Activated CD8-positive, alpha-beta T cell treated with anti-CD3 and anti-CD28 coated beads, Interleukin-2, amount 10 ng/mL, durations not matched to agents 7 days and 5 days (primary cell): ENCODE data around the gene AGFG2. TPM values are rescaled to one million over a fixed set of nuclear protein-coding genes. Genes with fewer than 3 reads are reported as not detected.

Source experiments
- ATAC-seq: fragments of 150-1000 bp; cut with Tn5 transposase; one replicate; pipeline ENCODE4 v1.10.0; 2021; ENCODE audit warnings: moderate library complexity
- CTCF ChIA-PET: fragments of 350-600 bp; sonication (Branson Sonifier 250); formaldehyde crosslinking; loops from one replicate; lab custom pipeline; 2021; ENCODE audit warnings: antibody characterized with exemption; lab: Charles Lee
- POLR2A ChIA-PET: fragments of 350-600 bp; sonication (Branson Sonifier 250); formaldehyde crosslinking; loops from one replicate; lab custom pipeline; 2021; ENCODE audit warnings: antibody characterized with exemption; lab: Charles Lee
- DNase-seq: peaks from one replicate; pipeline ENCODE4 v3.0.0-alpha.2; 2020
- H3K27ac Mint-ChIP-seq: one replicate; pipeline ENCODE4 v1.8.0; 2021; ENCODE audit warnings: mild to moderate bottlenecking, mixed read lengths
- H3K27me3 Mint-ChIP-seq: one replicate; pipeline ENCODE4 v1.8.0; 2021; ENCODE audit warnings: low read depth, mixed read lengths
- H3K36me3 Mint-ChIP-seq: one replicate; pipeline ENCODE4 v1.8.0; 2021; ENCODE audit warnings: low read depth, mixed read lengths
- H3K4me1 Mint-ChIP-seq: one replicate; pipeline ENCODE4 v1.8.0; 2021; ENCODE audit warnings: low read depth, mixed read lengths
- H3K4me3 Mint-ChIP-seq: one replicate; pipeline ENCODE4 v1.8.0; 2021; ENCODE audit warnings: mild to moderate bottlenecking, mixed read lengths
- H3K9me3 Mint-ChIP-seq: one replicate; pipeline ENCODE4 v1.8.0; 2022; ENCODE audit warnings: mixed read lengths; ENCODE audit not compliant: insufficient read depth
- total RNA-seq, 2 experiments: library from RNA; stranded (reverse); gene quantifications; one replicate each; pipeline ENCODE4 v1.2.3, GENCODE V29; 2021

Gene AGFG2
- total RNA-seq, 2 experiments from 2014 or later, result 43.0 to 46.0 TPM

DNA sequence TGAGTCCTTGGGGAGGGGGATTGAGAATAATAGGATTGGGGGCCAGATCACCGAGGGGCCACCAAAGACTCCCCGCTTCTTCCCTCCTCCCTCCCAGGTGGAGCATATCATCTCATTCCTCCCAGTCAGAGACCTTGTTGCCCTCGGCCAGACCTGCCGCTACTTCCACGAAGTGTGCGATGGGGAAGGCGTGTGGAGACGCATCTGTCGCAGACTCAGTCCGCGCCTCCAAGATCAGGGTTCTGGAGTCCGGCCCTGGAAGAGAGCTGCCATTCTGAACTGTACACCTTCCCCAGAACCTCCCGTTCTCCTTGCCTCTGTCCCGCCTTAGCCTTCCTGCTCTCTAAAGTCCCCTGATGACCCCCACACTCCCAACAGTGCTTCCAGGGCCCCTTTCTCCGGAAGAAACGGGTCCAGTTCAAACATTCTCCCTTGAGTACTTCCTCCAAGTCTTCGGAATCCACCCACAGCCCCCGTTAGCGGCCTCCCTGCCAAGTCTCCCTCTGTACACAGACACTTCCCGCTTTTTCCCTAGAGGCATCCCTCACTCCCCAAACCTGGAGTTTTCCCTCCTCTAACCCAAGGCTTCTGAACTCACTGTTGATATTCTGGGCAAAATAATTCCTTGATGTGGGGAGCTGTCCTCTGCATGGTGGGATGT lies 51.2 kb downstream of the AGFG2 start:
- ChIA-PET CTCF (interaction anchor here (1.1 to 7.9 kb wide), 2 partner anchors 26 to 30 kb away, joined by 4 to 57 read pairs; no protein-coding TSS in a partner anchor), POLR2A (interaction anchor here (1.0 to 1.3 kb wide), 2 partner anchors 22 to 36 kb away, joined by 3 to 4 read pairs; partner anchors contain the start of gene MOSPD3)
- ATAC-seq (no peak), DNase-seq (no peak)
- Mint-ChIP-seq H3K4me3 (no peak overlapping the region), H3K27ac (no peak overlapping the region), H3K36me3 (peaks cover 3% of the 10 kb centered on the region), H3K9me3 (no peaks in the 10 kb centered on the region), H3K27me3 (peaks cover 10% of the 10 kb centered on the region), H3K4me1 (peaks cover 8% of the 10 kb centered on the region)

- no peak overlapping the region for H3K27ac Mint-ChIP-seq
- DNase-seq (no peak), ATAC-seq (no peak)
- H3K9me3 Mint-ChIP-seq, result no peaks in the 10 kb centered on the region
- ChIA-PET CTCF (no interaction called here), POLR2A (no interaction called here)
- H3K36me3 Mint-ChIP-seq, result no peaks in the 10 kb centered on the region
- H3K27me3 Mint-ChIP-seq, result peaks cover 10% of the 10 kb centered on the region
- peaks cover 10% of the 10 kb centered on the region for H3K4me1 Mint-ChIP-seq
- no peak overlapping the region for H3K4me3 Mint-ChIP-seq
Observed at GRCh38 chr7:100591596-100591995, 52.6 kb downstream of the AGFG2 start.

- no peak overlapping the region for H3K4me3 Mint-ChIP-seq
- no peak for DNase-seq
- CTCF ChIA-PET, result interaction anchor here (1.3 kb wide), 1 partner anchor 9 kb away, joined by 3 read pairs; the partner anchor contains the start of genes FBXO24 and LRCH4
- H3K9me3 Mint-ChIP-seq, result no peaks in the 10 kb centered on the region
- ATAC-seq, result no peak
- peaks cover 4% of the 10 kb centered on the region for H3K27me3 Mint-ChIP-seq
- H3K27ac Mint-ChIP-seq, result no peak overlapping the region
- H3K36me3 Mint-ChIP-seq, result no peaks in the 10 kb centered on the region
- peaks cover 19% of the 10 kb centered on the region for H3K4me1 Mint-ChIP-seq
- POLR2A ChIA-PET, result interaction anchor here (1.7 kb wide), 1 partner anchor 9 kb away, joined by 5 read pairs; the partner anchor contains the start of genes FBXO24 and LRCH4
Observed at GRCh38 chr7:100595188-100595587, 56.2 kb downstream of the AGFG2 start.

GRCh38 chr7:100598425-100598824 lies 59.4 kb downstream of the AGFG2 start:
- Mint-ChIP-seq H3K27me3 (no peaks in the 10 kb centered on the region), H3K27ac (peak overlapping the region; percentile 70), H3K36me3 (no peaks in the 10 kb centered on the region), H3K4me1 (peaks cover 34% of the 10 kb centered on the region), H3K4me3 (no peak overlapping the region), H3K9me3 (no peaks in the 10 kb centered on the region)
- DNase-seq (peak; percentile 52), ATAC-seq (no peak)
- ChIA-PET POLR2A (interaction anchor here (0.9 to 1.0 kb wide), 2 partner anchors 12 to 77 kb away, joined by 3 to 5 read pairs; partner anchors contain the start of genes FBXO24 and LRCH4), CTCF (interaction anchor here (0.9 to 2.8 kb wide), 5 partner anchors 10 to 127 kb away, joined by 3 to 16 read pairs (median 5); partner anchors contain the start of genes FBXO24, LRCH4 and MOSPD3)

- no peak overlapping the region for H3K4me3 Mint-ChIP-seq
- POLR2A ChIA-PET, result interaction anchor here (0.5 kb wide), 1 partner anchor 61 kb away, joined by 3 read pairs; the partner anchor contains the start of gene AGFG2
- ATAC-seq (no peak), DNase-seq (no peak)
- H3K9me3 Mint-ChIP-seq, result no peaks in the 10 kb centered on the region
- H3K27ac Mint-ChIP-seq, result peak overlapping the region; percentile 57
- H3K27me3 Mint-ChIP-seq, result no peaks in the 10 kb centered on the region
- H3K36me3 Mint-ChIP-seq, result peaks cover 2% of the 10 kb centered on the region
- H3K4me1 Mint-ChIP-seq, result peaks cover 45% of the 10 kb centered on the region
- CTCF ChIA-PET, result interaction anchor here (2.1 to 2.8 kb wide), 2 partner anchors 11 to 14 kb away, joined by 12 to 16 read pairs; partner anchors contain the start of genes FBXO24 and LRCH4
Observed at GRCh38 chr7:100599911-100600729, 61.1 kb downstream of the AGFG2 start.

DNA sequence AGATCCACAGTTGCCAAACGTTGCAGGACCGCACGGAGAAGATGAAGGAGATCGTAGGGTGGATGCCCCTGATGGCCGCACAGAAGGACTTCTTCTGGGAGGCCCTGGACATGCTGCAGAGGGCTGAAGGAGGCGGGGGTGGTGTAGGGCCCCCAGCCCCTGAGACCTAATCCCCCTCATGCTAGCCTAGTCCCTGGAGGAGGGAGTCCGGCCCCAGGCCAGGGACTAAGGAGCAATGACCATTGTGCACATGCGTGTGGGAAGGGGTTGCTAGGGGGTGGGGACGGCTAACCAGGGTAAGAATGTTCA lies 61.7 kb downstream of the AGFG2 start:
- ChIA-PET POLR2A (no interaction called here), CTCF (no interaction called here)
- H3K27ac Mint-ChIP-seq, result no peak overlapping the region
- H3K9me3 Mint-ChIP-seq, result no peaks in the 10 kb centered on the region
- peaks cover 51% of the 10 kb centered on the region for H3K4me1 Mint-ChIP-seq
- H3K36me3 Mint-ChIP-seq, result peaks cover 2% of the 10 kb centered on the region
- ATAC-seq, result no peak
- no peaks in the 10 kb centered on the region for H3K27me3 Mint-ChIP-seq
- no peak for DNase-seq
- H3K4me3 Mint-ChIP-seq, result no peak overlapping the region

GRCh38 chr7:100602889-100603725 lies 64.1 kb downstream of the AGFG2 start:
- Mint-ChIP-seq H3K9me3 (no peaks in the 10 kb centered on the region), H3K27ac (peak overlapping the region; percentile 97), H3K4me3 (peak overlapping the region; percentile 89), H3K27me3 (peaks cover 4% of the 10 kb centered on the region), H3K4me1 (peaks cover 57% of the 10 kb centered on the region), H3K36me3 (peaks cover 2% of the 10 kb centered on the region)
- ChIA-PET POLR2A (interaction anchor here (1.2 to 2.2 kb wide), 2 partner anchors 9 to 17 kb away, joined by 4 to 18 read pairs; partner anchors contain the start of genes FBXO24, LRCH4 and MOSPD3), CTCF (interaction anchor here (0.8 to 2.3 kb wide), 6 partner anchors 10 to 103 kb away, joined by 3 to 14 read pairs (median 4); partner anchors contain the start of genes MOSPD3 and POP7)
- no peak for ATAC-seq
- no peak for DNase-seq

GRCh38 chr7:100603726-100604027 lies 64.7 kb downstream of the AGFG2 start:
- Mint-ChIP-seq H3K9me3 (no peaks in the 10 kb centered on the region), H3K4me1 (peaks cover 51% of the 10 kb centered on the region), H3K27me3 (peaks cover 4% of the 10 kb centered on the region), H3K36me3 (peaks cover 2% of the 10 kb centered on the region), H3K4me3 (peak overlapping the region; percentile 89), H3K27ac (peak overlapping the region; percentile 97)
- POLR2A ChIA-PET, result interaction anchor here (1.2 to 2.2 kb wide), 2 partner anchors 9 to 17 kb away, joined by 4 to 18 read pairs; partner anchors contain the start of genes FBXO24, LRCH4 and MOSPD3
- DNase-seq (no peak), ATAC-seq (peak; percentile 10)
- CTCF ChIA-PET, result interaction anchor here (0.8 to 2.3 kb wide), 6 partner anchors 9 to 102 kb away, joined by 3 to 14 read pairs (median 4); partner anchors contain the start of genes MOSPD3 and POP7

DNA sequence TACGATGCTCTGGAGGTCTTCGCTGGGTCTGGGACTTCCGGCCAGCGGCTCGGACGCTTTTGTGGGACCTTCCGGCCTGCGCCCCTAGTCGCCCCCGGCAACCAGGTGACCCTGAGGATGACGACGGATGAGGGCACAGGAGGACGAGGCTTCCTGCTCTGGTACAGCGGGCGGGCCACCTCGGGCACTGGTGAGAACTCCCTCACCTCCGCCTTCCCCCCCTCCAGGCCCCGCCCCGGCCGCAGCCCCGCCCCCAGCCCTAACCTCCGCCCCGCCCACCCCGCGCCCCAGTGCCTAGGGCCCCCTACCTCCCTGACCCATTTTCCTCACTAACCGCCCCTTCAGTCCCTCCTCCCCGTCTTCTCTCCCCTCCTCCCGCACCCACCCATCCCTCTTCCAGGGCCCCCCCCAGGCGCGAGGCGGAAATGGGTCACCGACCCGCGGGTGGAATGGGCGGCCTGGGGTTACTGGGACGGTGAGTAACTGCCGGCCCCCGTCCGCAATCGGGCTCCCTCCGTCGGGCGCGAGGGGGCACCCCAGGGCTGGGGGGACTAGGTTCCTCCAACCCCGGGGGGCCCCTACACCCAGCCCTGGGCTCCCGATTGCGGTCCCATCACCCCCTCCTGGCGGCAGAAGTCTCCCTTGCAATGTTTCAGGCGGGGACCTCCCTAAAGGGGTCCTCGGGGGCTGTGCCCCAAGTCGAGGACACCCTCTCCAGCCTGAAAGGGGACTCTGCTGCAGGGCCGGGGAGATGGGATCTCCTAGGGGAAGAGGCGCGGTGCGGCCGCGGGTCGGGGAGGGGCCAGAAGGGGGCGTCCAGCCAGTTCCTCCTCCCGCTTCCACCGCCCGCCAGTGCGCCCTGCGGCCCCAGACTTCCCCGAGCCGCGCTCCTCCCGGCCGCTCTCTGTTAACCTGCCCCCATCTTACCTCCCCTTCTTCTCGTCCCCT lies 65.3 kb downstream of the AGFG2 start:
- no peaks in the 10 kb centered on the region for H3K9me3 Mint-ChIP-seq
- H3K36me3 Mint-ChIP-seq, result peaks cover 2% of the 10 kb centered on the region
- ChIA-PET CTCF (interaction anchor here (0.8 to 2.3 kb wide), 14 partner anchors 9 to 101 kb away, joined by 3 to 14 read pairs (median 4); partner anchors contain the start of genes FBXO24, LRCH4, MOSPD3 and POP7), POLR2A (interaction anchor here (0.7 to 2.5 kb wide), 4 partner anchors 8 to 87 kb away, joined by 3 to 18 read pairs (median 10); partner anchors contain the start of genes FBXO24, LRCH4 and MOSPD3)
- peak overlapping the region; percentile 89 for H3K4me3 Mint-ChIP-seq
- DNase-seq (peak; percentile 90), ATAC-seq (peak; percentile 79)
- H3K27me3 Mint-ChIP-seq, result peaks cover 6% of the 10 kb centered on the region
- peaks cover 50% of the 10 kb centered on the region for H3K4me1 Mint-ChIP-seq
- H3K27ac Mint-ChIP-seq, result peak overlapping the region; percentile 97
